GM12892 (cell line): ENCODE results near the gene EGFR.

Source experiments
- POLR2A ChIP-seq: IDR thresholded peaks from 2 replicates; pipeline ENCODE4 v1.6.1; 2011; ENCODE audit warnings: low read depth, low read length, control low read depth
- POLR2AphosphoS5 ChIP-seq: IDR thresholded peaks from 2 replicates; pipeline ENCODE4 v1.6.1; 2011; ENCODE audit warnings: low read depth, low read length, control low read depth
- TAF1 ChIP-seq: IDR thresholded peaks from 2 replicates; pipeline ENCODE4 v1.6.1; 2011; ENCODE audit warnings: low read depth, mild to moderate bottlenecking, control low read depth, low read length, borderline replicate concordance

- no peak for TF ChIP-seq POLR2AphosphoS5
- no peak for TF ChIP-seq TAF1
- no peak for TF ChIP-seq POLR2A
Measured at GRCh38 chr7:55063633-55064032, 44.8 kb downstream of the EGFR start.
